ENCODE data around the gene ARFIP1.

GRCh38 chr4:152851226-152851625 lies 71.5 kb downstream of the ARFIP1 start:
- TF ChIP-seq CBX8 (IDR thresholded peaks at IDR 0.05; ENCODE audit: borderline replicate concordance, low read depth, low read length) (no peak), EP300 (IDR thresholded peaks at IDR 0.05; ENCODE audit: borderline replicate concordance in 1 of 2, low read depth in 2 of 2, low read length in 2 of 2) (no peak)
